Endodermal cell (in vitro differentiated cells): Measurements from ENCODE around the gene GABRA4. TPM values are rescaled to one million over a fixed set of nuclear protein-coding genes. Genes with fewer than 3 reads are reported as not detected.
A peak's percentile ranks its signal among the peaks of the same experiment; 100 is the strongest.

Source experiments
- DNase-seq: peaks from one replicate; pipeline ENCODE4 v3.0.0-alpha.2; 2017
- H3K27ac ChIP-seq: 2 replicates; pipeline ENCODE4 v1.5.1; 2013; ENCODE audit warnings: mild to moderate bottlenecking, low read depth, low read length, moderate library complexity
- H3K27me3 ChIP-seq: 2 replicates; pipeline ENCODE4 v1.6.1; 2013; ENCODE audit warnings: mild to moderate bottlenecking, low read length, moderate library complexity; ENCODE audit not compliant: insufficient read depth, control insufficient read depth, poor library complexity, severe bottlenecking
- H3K36me3 ChIP-seq: 2 replicates; pipeline ENCODE4 v1.7.0; 2013; ENCODE audit warnings: mild to moderate bottlenecking, low read length, moderate library complexity; ENCODE audit not compliant: control insufficient read depth, insufficient read depth
- H3K4me1 ChIP-seq: one replicate; pipeline ENCODE4 v1.7.0; 2013; ENCODE audit warnings: low read length; ENCODE audit not compliant: control insufficient read depth, insufficient read depth
- H3K4me3 ChIP-seq: 2 replicates; pipeline ENCODE4 v1.5.1; 2013; ENCODE audit warnings: mild to moderate bottlenecking, low read length, moderate library complexity
- H3K9ac ChIP-seq: 2 replicates; pipeline ENCODE4 v1.6.1; 2013; ENCODE audit warnings: mild to moderate bottlenecking, low read length, moderate library complexity; ENCODE audit not compliant: poor library complexity, severe bottlenecking; ENCODE audit errors: extremely low read depth
- H3K9me3 ChIP-seq: 2 replicates; pipeline ENCODE4 v1.6.1; 2013; ENCODE audit warnings: mild to moderate bottlenecking, low read length, moderate library complexity; ENCODE audit not compliant: control insufficient read depth
- H3K27ac Mint-ChIP-seq: 2 replicates; pipeline ENCODE4 v1.8.0; 2020; ENCODE audit warnings: mixed read lengths
- H3K27me3 Mint-ChIP-seq: 2 replicates; pipeline ENCODE4 v1.8.0; 2021; ENCODE audit warnings: mild to moderate bottlenecking, mixed read lengths; ENCODE audit not compliant: insufficient read depth
- H3K36me3 Mint-ChIP-seq: 2 replicates; pipeline ENCODE4 v1.8.0; 2020; ENCODE audit warnings: low read depth, mixed read lengths
- H3K4me1 Mint-ChIP-seq: 2 replicates; pipeline ENCODE4 v1.8.0; 2020; ENCODE audit warnings: mixed read lengths
- H3K4me3 Mint-ChIP-seq: 2 replicates; pipeline ENCODE4 v1.8.0; 2020; ENCODE audit warnings: mild to moderate bottlenecking, moderate library complexity, mixed read lengths
- H3K9me3 Mint-ChIP-seq: 2 replicates; pipeline ENCODE4 v1.8.0; 2020; ENCODE audit warnings: mild to moderate bottlenecking, mixed read lengths
- CTCF ChIP-seq: fragments of 200-600 bp; sonication (generic); conservative IDR thresholded peaks from 2 replicates; pipeline ENCODE4 v1.5.0; 2021; ENCODE audit warnings: antibody characterized with exemption, mild to moderate bottlenecking
- WGBS, 2 experiments: methylation state at CpG; one replicate each; pipeline versions ENCODE4 v1.1.5 to v1.1.7; 2013; ENCODE audit warnings: missing lambda C conversion rate in 2 of 2, mixed read lengths in 1 of 2; ENCODE audit not compliant: insufficient coverage in 1 of 2, insufficient read length in 1 of 2; 5-methylcytosine and 5-hydroxymethylcytosine counted together
- total RNA-seq, 2 donors: library from RNA; stranded (reverse); fragmentation: NEBNext Ultra II Directional in 1 of 2; extraction: Animal tissue kit (Norgen Biotek cat#: 25700) in 1 of 2; gene quantifications; 2 replicates in 1 of 2; 3 replicates in 1 of 2; pipeline ENCODE4 v1.2.1, GENCODE V29; 2021

GABRA4 gene
- total RNA-seq, 2 donors from 2014 or later, result 0.37 TPM; not detected in 1

- Histone ChIP-seq H3K4me3 (peak overlapping the region; percentile 88), H3K9ac (no peak overlapping the region), H3K36me3 (no peaks in the 10 kb centered on the region), H3K4me1 (peaks cover 3% of the 10 kb centered on the region), H3K27me3 (peaks cover 31% of the 10 kb centered on the region), H3K27ac (no peak overlapping the region), H3K9me3 (no peaks in the 10 kb centered on the region)
- Mint-ChIP-seq H3K36me3 (no peaks in the 10 kb centered on the region), H3K4me1 (peaks cover 8% of the 10 kb centered on the region), H3K4me3 (peak overlapping the region; percentile 68), H3K9me3 (no peaks in the 10 kb centered on the region), H3K27me3 (peaks cover 13% of the 10 kb centered on the region), H3K27ac (no peak overlapping the region)
- DNase-seq, result peak; percentile 96
- peak; percentile 93 for TF ChIP-seq CTCF
- 0 to 4% methylated on average over 22 to 47 of the region's 47 CpGs for whole genome bisulfite sequencing, 2 experiments
Measured at GRCh38 chr4:47032405-47033106, 39.2 kb upstream of the GABRA4 start.

GRCh38 chr4:47031751-47032404, 38.5 kb upstream of the GABRA4 start:
- peaks cover 13% of the 10 kb centered on the region for H3K27me3 Mint-ChIP-seq
- TF ChIP-seq CTCF, result no peak
- 0% methylated on average over 17 of the region's 19 CpGs; no CpG with 5 or more reads in 1 of the 2 experiments for WGBS, 2 experiments
- H3K27ac Mint-ChIP-seq, result no peak overlapping the region
- peak overlapping the region; percentile 68 for H3K4me3 Mint-ChIP-seq
- Histone ChIP-seq H3K27me3 (peaks cover 31% of the 10 kb centered on the region), H3K4me1 (peaks cover 3% of the 10 kb centered on the region), H3K4me3 (peak overlapping the region; percentile 88), H3K9ac (no peak overlapping the region), H3K9me3 (no peaks in the 10 kb centered on the region), H3K36me3 (no peaks in the 10 kb centered on the region), H3K27ac (no peak overlapping the region)
- no peaks in the 10 kb centered on the region for H3K36me3 Mint-ChIP-seq
- peaks cover 8% of the 10 kb centered on the region for H3K4me1 Mint-ChIP-seq
- no peaks in the 10 kb centered on the region for H3K9me3 Mint-ChIP-seq
- DNase-seq, result no peak

- peak within 1 kb of the TSS; percentile 68 for H3K4me3 Mint-ChIP-seq
- peaks cover 8% of the 10 kb centered on the region for H3K4me1 Mint-ChIP-seq
- DNase-seq, result peak; percentile 91
- H3K36me3 Mint-ChIP-seq, result no peaks in the 10 kb centered on the region
- H3K27me3 ChIP-seq, result peaks cover 31% of the 10 kb centered on the region
- H3K9me3 ChIP-seq, result no peaks in the 10 kb centered on the region
- no peak for TF ChIP-seq CTCF
- peaks cover 3% of the 10 kb centered on the region for H3K4me1 ChIP-seq
- H3K9me3 Mint-ChIP-seq, result no peaks in the 10 kb centered on the region
- H3K9ac ChIP-seq, result no peak within 1 kb of the TSS
- H3K27ac Mint-ChIP-seq, result peak within 1 kb of the TSS; percentile 18
- no peak within 1 kb of the TSS for H3K27ac ChIP-seq
- no peaks in the 10 kb centered on the region for H3K36me3 ChIP-seq
- H3K27me3 Mint-ChIP-seq, result peaks cover 13% of the 10 kb centered on the region
- peak within 1 kb of the TSS; percentile 88 for H3K4me3 ChIP-seq
- 1 to 3% methylated on average over 14 to 20 of the region's 20 CpGs for WGBS, 2 experiments
Measured at GRCh38 chr4:47031011-47031678, 37.8 kb upstream of the GABRA4 start, which contains the start of gene GABRB1. GABRB1 (plus strand) TSS chr4:47031567.
